Panc1 (cell line): ENCODE results near the gene TMEM9B. TPM values are rescaled to one million over a fixed set of nuclear protein-coding genes. Genes with fewer than 3 reads are reported as not detected.

Source experiments
- ATAC-seq: fragments of 200-7000 bp; cut with Tn5 transposase; 2 replicates; pipeline ENCODE4 v1.9.1; 2020; ENCODE audit warnings: mild to moderate bottlenecking, moderate library complexity
- Bru-seq: library from RNA; stranded (reverse); fragments of 400-500 nt; gene quantifications from one replicate; lab custom pipeline; 2021; lab: Mats Ljungman, UMichigan
- BruChase-seq, 2 experiments: library from RNA; stranded (reverse); fragments of 400-500 nt; gene quantifications; one replicate each; lab custom pipeline; 2021; lab: Mats Ljungman, UMichigan
- BruUV-seq: library from RNA; stranded (reverse); fragments of 400-500 nt; replicated peaks from 2 replicates; lab custom pipeline; 2021; lab: Mats Ljungman, UMichigan
- CTCF ChIA-PET: fragments of 300-600 bp; sonication (Branson Sonifier 250); formaldehyde crosslinking; loops from one replicate; lab custom pipeline; 2022; ENCODE audit warnings: antibody characterized with exemption; lab: Charles Lee
- POLR2A ChIA-PET: fragments of 300-600 bp; sonication (Branson Sonifier 250); formaldehyde crosslinking; loops from one replicate; lab custom pipeline; 2022; ENCODE audit warnings: antibody characterized with exemption; lab: Charles Lee
- DNase-seq: peaks from one replicate; pipeline ENCODE4 v3.0.0-alpha.2; 2010; ENCODE audit warnings: low read depth, low spot score
- H3K27ac ChIP-seq: 2 replicates; pipeline ENCODE4 v1.5.1; 2011; ENCODE audit warnings: mild to moderate bottlenecking, low read length, inconsistent platforms
- H3K27me3 ChIP-seq: fragments of 200-500 bp; sonication (Bioruptor generic); 2 replicates; pipeline ENCODE4 v1.6.0; 2014; ENCODE audit warnings: low read length, inconsistent platforms; ENCODE audit not compliant: control insufficient read depth, insufficient read depth
- H3K36me3 ChIP-seq: fragments of 200-500 bp; sonication (Bioruptor generic); 2 replicates; pipeline ENCODE4 v1.5.1; 2014; ENCODE audit warnings: inconsistent platforms, mild to moderate bottlenecking, low read length, moderate library complexity; ENCODE audit not compliant: control insufficient read depth, insufficient read depth
- H3K4me1 ChIP-seq: 2 replicates; pipeline ENCODE4 v1.5.1; 2011; ENCODE audit warnings: inconsistent platforms, mild to moderate bottlenecking, low read length, moderate library complexity; ENCODE audit not compliant: control insufficient read depth, insufficient read depth
- H3K4me3 ChIP-seq, 2 experiments: 2 replicates each; pipeline ENCODE4 v1.5.1; 2011 to 2012; ENCODE audit warnings: low read depth in 2 of 2, low read length in 2 of 2, mild to moderate bottlenecking in 2 of 2, inconsistent platforms in 1 of 2, moderate library complexity in 1 of 2
- H3K9me3 ChIP-seq: fragments of 200-500 bp; sonication (Bioruptor generic); 2 replicates; pipeline ENCODE4 v1.5.1; 2014; ENCODE audit warnings: low read depth, mild to moderate bottlenecking, inconsistent platforms, low read length, moderate library complexity; ENCODE audit not compliant: control insufficient read depth, insufficient read depth
- POLR2AphosphoS5 ChIP-seq: IDR thresholded peaks from 2 replicates; pipeline ENCODE4 v1.6.1; 2012; ENCODE audit warnings: mild to moderate bottlenecking, low read depth, low read length, moderate library complexity
- SIN3A ChIP-seq: IDR thresholded peaks from 2 replicates; pipeline ENCODE4 v1.6.1; 2012; ENCODE audit warnings: low read depth, mild to moderate bottlenecking, low read length, moderate library complexity, borderline replicate concordance; ENCODE audit not compliant: insufficient read depth
- TCF7L2 ChIP-seq: IDR thresholded peaks from 2 replicates; pipeline ENCODE4 v1.6.1; 2011; ENCODE audit warnings: mild to moderate bottlenecking, low read depth, low read length, inconsistent platforms
- in situ Hi-C: cut with HindIII; loops from 2 replicates; pipeline ENCODE4 v1.10.0; 2016; ENCODE audit warnings: low sequenced_read_pairs, low pct_unique_long_range_greater_than_20kb
- intact Hi-C: fragments of 100-400 bp; cut with micrococcal nuclease; formaldehyde crosslinking; loops from one replicate; pipeline ENCODE4 v1.10.0; 2022; ENCODE audit not compliant: unreplicated experiment
- long read RNA-seq: library from polyadenylated mRNA; unstranded; transcript quantifications from one replicate; pipeline ENCODE4 v2.0.0, GENCODE V29; 2021; ENCODE audit not compliant: unreplicated experiment
- polyA plus RNA-seq: library from polyadenylated mRNA; unstranded; fragments of >200 nt; gene quantifications from one replicate; pipeline ENCODE4 v1.2.1, GENCODE V29; 2012; ENCODE audit warnings: missing spikeins; ENCODE audit not compliant: insufficient read length
- total RNA-seq: library from RNA; stranded (reverse); gene quantifications from one replicate; pipeline ENCODE4 v1.2.1, GENCODE V29; 2021; ENCODE audit not compliant: unreplicated experiment
- TF ChIP-seq, protein P1 (sequence below), 2 experiments: IDR thresholded peaks; 2 replicates each; pipeline ENCODE4 v1.6.1; 2011 to 2012; ENCODE audit warnings: low read depth in 2 of 2, control low read depth in 1 of 2, low read length in 1 of 2, mild to moderate bottlenecking in 1 of 2, moderate library complexity in 1 of 2; ENCODE audit not compliant: insufficient read depth in 1 of 2
- TF ChIP-seq, protein P2 (sequence below): fragments of 450-650 bp; IDR thresholded peaks from 2 replicates; pipeline ENCODE4 v1.5.1; 2017; ENCODE audit warnings: mild to moderate bottlenecking

TMEM9B gene
- total RNA-seq (76.2 TPM), Bru-seq, nascent RNA (percentile 81 among the genes with signal in this experiment), BruChase-seq, experiment 1, labeled RNA remaining after a 2-hour chase (percentile 88 among the genes with signal in this experiment), BruChase-seq, experiment 2, labeled RNA remaining after a 6-hour chase (percentile 95 among the genes with signal in this experiment)
- 61.8 TPM for polyA plus RNA-seq
- long read RNA-seq, transcript TMEM9B-201 (4 exons, 1,659 nt): minor isoform, 10 of 355 reads
- long read RNA-seq, transcript TMEM9B-205 (5 exons, 2,083 nt): major isoform, 312 of 355 reads
- long read RNA-seq, transcript TMEM9B-202 (5 exons, 1,433 nt): minor isoform, 14 of 355 reads
- long read RNA-seq, partial matches to known transcripts: 5 of 355 reads
- long read RNA-seq, other reads (novel, unspliced or antisense): 13 of 355 reads

DNA sequence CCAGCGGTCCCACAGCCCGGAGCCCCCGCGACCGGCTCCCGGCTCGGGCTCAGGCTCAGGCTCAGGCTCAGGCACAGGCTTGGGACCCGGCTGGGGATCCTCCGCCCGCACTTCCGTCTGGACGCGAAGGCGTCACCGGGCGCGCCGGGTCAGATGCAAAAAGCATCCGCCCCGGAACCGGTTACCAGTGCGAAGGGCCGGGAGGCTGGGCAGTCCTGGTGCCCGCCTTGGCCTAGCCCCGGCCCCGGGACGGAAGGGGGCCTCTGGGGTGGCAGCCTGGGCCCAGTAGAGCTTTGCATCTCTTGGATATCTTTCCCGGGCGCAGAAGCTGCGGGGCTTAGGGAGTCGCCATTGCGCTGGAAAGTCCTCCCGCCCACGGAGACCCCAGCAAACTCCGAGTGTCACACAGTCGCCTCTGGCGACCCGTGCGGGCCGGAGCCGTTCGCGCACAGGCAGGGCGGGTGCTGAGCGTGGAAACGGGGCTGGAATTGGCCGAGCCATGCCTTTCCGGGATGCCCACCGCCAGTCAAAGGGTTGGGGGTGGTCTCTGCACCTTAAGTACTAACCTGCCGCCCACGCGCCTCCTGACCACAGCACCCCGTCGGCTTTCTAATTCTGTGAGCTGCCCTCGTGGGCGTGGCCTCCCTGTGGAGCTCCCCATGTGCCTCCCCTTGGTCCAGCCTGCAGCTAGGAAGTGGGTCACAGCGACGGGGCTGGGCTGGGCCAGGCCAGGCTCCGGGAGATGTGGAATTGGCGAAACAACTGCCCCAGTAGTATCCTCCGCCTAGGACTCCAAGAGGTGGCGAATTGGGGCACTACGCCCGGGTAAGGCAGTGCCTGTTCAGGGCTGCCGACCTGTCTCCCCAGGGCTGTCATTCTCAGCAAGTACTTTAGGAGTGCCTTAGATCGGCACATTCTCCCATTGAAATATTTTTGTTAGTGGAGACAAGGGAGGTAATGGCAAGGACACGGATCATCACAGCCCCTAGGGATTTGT, at the start of gene TMEM9B:
Gene TMEM9B (minus strand): TSS at position 119 of the 997 bp plus-strand sequence. CDS start 129 bp downstream, outside the sequence.
- BruUV-seq: TSS peak; percentile 69
- Histone ChIP-seq H3K4me1 (peaks cover 27% of the 10 kb centered on the region), H3K27me3 (no peaks in the 10 kb centered on the region), H3K27ac (peak within 1 kb of the TSS; percentile 93), H3K36me3 (no peaks in the 10 kb centered on the region; the same call in 1 of the 2 replicates), H3K9me3 (no peaks in the 10 kb centered on the region), H3K4me3 (peak within 1 kb of the TSS; percentile 61 to 86)
- in situ Hi-C loops: no loop called here
- ChIA-PET CTCF (interaction anchor here (0.5 to 1.8 kb wide), 3 partner anchors 45 to 266 kb away, joined by 3 to 11 read pairs (median 5); no protein-coding TSS in a partner anchor), POLR2A (interaction anchor here (0.5 to 0.7 kb wide), 5 partner anchors 116 to 1345 kb away, joined by 4 to 16 read pairs (median 11); no protein-coding TSS in a partner anchor)
- intact Hi-C loops: no loop called here
- DNase-seq (peak; percentile 73), ATAC-seq (peak; percentile 94)
- TF ChIP-seq POLR2AphosphoS5 (peak; percentile 98), TCF7L2 (peak; percentile 59), SIN3A (peak; percentile 95; the same call in 1 of the 2 replicates)
- TF ChIP-seq, protein P1, sequence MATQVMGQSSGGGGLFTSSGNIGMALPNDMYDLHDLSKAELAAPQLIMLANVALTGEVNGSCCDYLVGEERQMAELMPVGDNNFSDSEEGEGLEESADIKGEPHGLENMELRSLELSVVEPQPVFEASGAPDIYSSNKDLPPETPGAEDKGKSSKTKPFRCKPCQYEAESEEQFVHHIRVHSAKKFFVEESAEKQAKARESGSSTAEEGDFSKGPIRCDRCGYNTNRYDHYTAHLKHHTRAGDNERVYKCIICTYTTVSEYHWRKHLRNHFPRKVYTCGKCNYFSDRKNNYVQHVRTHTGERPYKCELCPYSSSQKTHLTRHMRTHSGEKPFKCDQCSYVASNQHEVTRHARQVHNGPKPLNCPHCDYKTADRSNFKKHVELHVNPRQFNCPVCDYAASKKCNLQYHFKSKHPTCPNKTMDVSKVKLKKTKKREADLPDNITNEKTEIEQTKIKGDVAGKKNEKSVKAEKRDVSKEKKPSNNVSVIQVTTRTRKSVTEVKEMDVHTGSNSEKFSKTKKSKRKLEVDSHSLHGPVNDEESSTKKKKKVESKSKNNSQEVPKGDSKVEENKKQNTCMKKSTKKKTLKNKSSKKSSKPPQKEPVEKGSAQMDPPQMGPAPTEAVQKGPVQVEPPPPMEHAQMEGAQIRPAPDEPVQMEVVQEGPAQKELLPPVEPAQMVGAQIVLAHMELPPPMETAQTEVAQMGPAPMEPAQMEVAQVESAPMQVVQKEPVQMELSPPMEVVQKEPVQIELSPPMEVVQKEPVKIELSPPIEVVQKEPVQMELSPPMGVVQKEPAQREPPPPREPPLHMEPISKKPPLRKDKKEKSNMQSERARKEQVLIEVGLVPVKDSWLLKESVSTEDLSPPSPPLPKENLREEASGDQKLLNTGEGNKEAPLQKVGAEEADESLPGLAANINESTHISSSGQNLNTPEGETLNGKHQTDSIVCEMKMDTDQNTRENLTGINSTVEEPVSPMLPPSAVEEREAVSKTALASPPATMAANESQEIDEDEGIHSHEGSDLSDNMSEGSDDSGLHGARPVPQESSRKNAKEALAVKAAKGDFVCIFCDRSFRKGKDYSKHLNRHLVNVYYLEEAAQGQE (IDR thresholded peaks at IDR 0.05; ENCODE audit: insufficient read depth in 1 of 2, low read depth in 2 of 2, low read length in 1 of 2): peak; percentile 30 to 49; a peak in 1 of 4 replicates
- TF ChIP-seq, protein P2, sequence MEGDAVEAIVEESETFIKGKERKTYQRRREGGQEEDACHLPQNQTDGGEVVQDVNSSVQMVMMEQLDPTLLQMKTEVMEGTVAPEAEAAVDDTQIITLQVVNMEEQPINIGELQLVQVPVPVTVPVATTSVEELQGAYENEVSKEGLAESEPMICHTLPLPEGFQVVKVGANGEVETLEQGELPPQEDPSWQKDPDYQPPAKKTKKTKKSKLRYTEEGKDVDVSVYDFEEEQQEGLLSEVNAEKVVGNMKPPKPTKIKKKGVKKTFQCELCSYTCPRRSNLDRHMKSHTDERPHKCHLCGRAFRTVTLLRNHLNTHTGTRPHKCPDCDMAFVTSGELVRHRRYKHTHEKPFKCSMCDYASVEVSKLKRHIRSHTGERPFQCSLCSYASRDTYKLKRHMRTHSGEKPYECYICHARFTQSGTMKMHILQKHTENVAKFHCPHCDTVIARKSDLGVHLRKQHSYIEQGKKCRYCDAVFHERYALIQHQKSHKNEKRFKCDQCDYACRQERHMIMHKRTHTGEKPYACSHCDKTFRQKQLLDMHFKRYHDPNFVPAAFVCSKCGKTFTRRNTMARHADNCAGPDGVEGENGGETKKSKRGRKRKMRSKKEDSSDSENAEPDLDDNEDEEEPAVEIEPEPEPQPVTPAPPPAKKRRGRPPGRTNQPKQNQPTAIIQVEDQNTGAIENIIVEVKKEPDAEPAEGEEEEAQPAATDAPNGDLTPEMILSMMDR: no peak

DNA sequence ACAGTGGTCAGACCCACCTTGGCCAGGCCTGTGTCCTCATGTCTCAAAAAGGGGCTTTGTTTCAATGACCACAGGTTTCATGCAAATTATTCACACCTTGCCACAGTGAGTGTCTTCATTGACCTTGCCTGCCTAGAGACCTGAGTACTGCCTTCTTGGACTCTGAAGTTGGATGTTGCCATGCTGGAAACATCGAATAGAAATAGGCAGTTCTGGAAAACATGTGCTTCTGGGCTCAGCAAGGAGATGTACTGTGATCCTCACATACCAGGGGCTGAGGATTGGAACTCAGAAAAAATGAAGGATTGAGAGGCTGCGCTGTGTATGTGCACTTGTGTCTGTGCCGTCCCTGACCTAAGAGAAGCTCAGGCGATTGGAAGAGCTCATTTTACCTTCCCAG, 49.1 kb upstream of the TMEM9B start:
- Histone ChIP-seq H3K4me3 (no peak overlapping the region), H3K27ac (no peak overlapping the region), H3K27me3 (no peaks in the 10 kb centered on the region), H3K4me1 (no peaks in the 10 kb centered on the region), H3K9me3 (no peaks in the 10 kb centered on the region), H3K36me3 (no peaks in the 10 kb centered on the region)
- intact Hi-C loops (no loop called here), in situ Hi-C loops (no loop called here)
- no TSS peak for BruUV-seq
- DNase-seq: no peak
- ChIA-PET CTCF (interaction anchor here (0.6 to 1.7 kb wide), 2 partner anchors 31 to 144 kb away, joined by 3 read pairs; no protein-coding TSS in a partner anchor), POLR2A (interaction anchor here (0.6 kb wide), 1 partner anchor 119 kb away, joined by 3 read pairs; no protein-coding TSS in a partner anchor)
- no peak for ATAC-seq
- TF ChIP-seq POLR2AphosphoS5 (no peak), SIN3A (no peak), TCF7L2 (no peak)
- TF ChIP-seq, protein P2: no peak
- TF ChIP-seq, protein P1 (IDR thresholded peaks at IDR 0.05; ENCODE audit: insufficient read depth in 1 of 2, low read depth in 2 of 2, low read length in 1 of 2): no peak
